Measurements from ENCODE around the gene RAD51B. TPM values are rescaled to one million over a fixed set of nuclear protein-coding genes. Genes with fewer than 3 reads are reported as not detected.

The RAD51B gene
- total and polyA plus RNA-seq, 9 of the 15 experiments (the other 6 are each of a cell fraction or from before 2014, with no cell fraction given) = 8.5 to 17.3 (median 11.3) TPM

DNA sequence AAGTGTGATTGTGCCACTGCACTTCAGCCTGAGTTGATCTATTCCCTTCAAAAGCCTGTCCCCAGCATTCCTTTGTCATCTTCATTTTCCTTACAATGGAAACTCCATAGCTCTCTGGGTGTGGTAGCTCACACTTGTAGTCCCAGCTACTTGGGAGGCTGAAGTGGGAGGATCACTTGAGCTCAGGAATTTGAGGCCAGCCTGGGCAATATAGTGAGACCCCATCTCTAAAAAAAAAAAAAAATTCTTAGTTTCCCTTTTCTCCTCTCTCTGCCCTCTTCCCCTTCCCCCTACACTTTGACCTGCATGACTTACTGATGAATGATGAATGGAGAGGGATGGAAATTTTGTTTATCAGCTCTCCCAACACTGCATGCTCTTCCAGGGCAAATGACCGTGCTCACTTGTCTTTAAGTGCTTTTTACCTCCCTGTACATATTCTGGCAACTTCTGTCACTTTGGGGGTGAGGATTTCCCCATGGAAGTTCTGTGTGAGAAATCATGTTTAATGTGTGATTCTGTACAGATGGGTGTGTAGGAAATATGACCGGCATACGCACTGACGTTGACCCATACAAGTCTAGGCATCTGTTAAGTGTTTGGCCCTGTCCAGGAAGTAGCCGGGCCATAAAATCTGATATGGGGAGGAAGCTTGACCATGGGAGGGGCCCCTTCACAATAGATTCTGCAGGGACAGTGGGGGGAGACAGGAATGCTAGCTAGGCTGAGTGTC is 907.9 kb downstream of the RAD51B start (continued):
- peak; percentile 48 for TF ChIP-seq GABPA (tag; conservative IDR thresholded peaks at IDR 0.05; ENCODE audit: low read depth)
- TF ChIP-seq, protein P1, sequence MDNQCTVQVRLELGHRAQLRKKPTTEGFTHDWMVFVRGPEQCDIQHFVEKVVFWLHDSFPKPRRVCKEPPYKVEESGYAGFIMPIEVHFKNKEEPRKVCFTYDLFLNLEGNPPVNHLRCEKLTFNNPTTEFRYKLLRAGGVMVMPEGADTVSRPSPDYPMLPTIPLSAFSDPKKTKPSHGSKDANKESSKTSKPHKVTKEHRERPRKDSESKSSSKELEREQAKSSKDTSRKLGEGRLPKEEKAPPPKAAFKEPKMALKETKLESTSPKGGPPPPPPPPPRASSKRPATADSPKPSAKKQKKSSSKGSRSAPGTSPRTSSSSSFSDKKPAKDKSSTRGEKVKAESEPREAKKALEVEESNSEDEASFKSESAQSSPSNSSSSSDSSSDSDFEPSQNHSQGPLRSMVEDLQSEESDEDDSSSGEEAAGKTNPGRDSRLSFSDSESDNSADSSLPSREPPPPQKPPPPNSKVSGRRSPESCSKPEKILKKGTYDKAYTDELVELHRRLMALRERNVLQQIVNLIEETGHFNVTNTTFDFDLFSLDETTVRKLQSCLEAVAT (IDR thresholded peaks at IDR 0.05) = no peak
- 0 out of 2 replicates have a peak, but pooled peaks have one; percentile 23 for TF ChIP-seq SMARCE1 (IDR thresholded peaks at IDR 0.05)
- TF ChIP-seq DMBX1 (CRISPR knock-in tag; IDR thresholded peaks at IDR 0.05; ENCODE audit: borderline replicate concordance) = peak; percentile 27; the same call in 1 of the 2 replicates
- TF ChIP-seq NCOA1 (IDR thresholded peaks at IDR 0.05; ENCODE audit: low read depth) = 0 out of 2 replicates have a peak, but pooled peaks have one; percentile 14
- no peak for TF ChIP-seq ZNF79 (CRISPR knock-in tag; IDR thresholded peaks at IDR 0.05; ENCODE audit: low read depth)
- peak; percentile 95 for TF ChIP-seq ZNF121 (CRISPR knock-in tag; conservative IDR thresholded peaks at IDR 0.05)
- TF ChIP-seq CC2D1A (IDR thresholded peaks at IDR 0.05) = peak; percentile 32; the same call in 1 of the 2 replicates
- peak in 1 of 2 experiments; percentile 34; a peak in 1 of 4 replicates for TF ChIP-seq NRF1 (conservative IDR thresholded peaks at IDR 0.05 in 1 of 2, IDR thresholded peaks at IDR 0.05 in 1 of 2)
- no peak for TF ChIP-seq ATF1 (CRISPR knock-in tag; IDR thresholded peaks at IDR 0.05)
- peak; percentile 56 for TF ChIP-seq ATF1 (tag; IDR thresholded peaks at IDR 0.05)
- TF ChIP-seq, protein P2, sequence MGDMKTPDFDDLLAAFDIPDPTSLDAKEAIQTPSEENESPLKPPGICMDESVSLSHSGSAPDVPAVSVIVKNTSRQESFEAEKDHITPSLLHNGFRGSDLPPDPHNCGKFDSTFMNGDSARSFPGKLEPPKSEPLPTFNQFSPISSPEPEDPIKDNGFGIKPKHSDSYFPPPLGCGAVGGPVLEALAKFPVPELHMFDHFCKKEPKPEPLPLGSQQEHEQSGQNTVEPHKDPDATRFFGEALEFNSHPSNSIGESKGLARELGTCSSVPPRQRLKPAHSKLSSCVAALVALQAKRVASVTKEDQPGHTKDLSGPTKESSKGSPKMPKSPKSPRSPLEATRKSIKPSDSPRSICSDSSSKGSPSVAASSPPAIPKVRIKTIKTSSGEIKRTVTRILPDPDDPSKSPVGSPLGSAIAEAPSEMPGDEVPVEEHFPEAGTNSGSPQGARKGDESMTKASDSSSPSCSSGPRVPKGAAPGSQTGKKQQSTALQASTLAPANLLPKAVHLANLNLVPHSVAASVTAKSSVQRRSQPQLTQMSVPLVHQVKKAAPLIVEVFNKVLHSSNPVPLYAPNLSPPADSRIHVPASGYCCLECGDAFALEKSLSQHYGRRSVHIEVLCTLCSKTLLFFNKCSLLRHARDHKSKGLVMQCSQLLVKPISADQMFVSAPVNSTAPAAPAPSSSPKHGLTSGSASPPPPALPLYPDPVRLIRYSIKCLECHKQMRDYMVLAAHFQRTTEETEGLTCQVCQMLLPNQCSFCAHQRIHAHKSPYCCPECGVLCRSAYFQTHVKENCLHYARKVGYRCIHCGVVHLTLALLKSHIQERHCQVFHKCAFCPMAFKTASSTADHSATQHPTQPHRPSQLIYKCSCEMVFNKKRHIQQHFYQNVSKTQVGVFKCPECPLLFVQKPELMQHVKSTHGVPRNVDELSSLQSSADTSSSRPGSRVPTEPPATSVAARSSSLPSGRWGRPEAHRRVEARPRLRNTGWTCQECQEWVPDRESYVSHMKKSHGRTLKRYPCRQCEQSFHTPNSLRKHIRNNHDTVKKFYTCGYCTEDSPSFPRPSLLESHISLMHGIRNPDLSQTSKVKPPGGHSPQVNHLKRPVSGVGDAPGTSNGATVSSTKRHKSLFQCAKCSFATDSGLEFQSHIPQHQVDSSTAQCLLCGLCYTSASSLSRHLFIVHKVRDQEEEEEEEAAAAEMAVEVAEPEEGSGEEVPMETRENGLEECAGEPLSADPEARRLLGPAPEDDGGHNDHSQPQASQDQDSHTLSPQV (IDR thresholded peaks at IDR 0.05) = peak; percentile 46; the same call in 1 of the 2 replicates
- TF ChIP-seq LEF1 (IDR thresholded peaks at IDR 0.05) = 0 out of 2 replicates have a peak, but pooled peaks have one; percentile 51
- TF ChIP-seq RFX5 (IDR thresholded peaks at IDR 0.05; ENCODE audit: low read depth, low read length) = no peak
- TF ChIP-seq, protein P3, sequence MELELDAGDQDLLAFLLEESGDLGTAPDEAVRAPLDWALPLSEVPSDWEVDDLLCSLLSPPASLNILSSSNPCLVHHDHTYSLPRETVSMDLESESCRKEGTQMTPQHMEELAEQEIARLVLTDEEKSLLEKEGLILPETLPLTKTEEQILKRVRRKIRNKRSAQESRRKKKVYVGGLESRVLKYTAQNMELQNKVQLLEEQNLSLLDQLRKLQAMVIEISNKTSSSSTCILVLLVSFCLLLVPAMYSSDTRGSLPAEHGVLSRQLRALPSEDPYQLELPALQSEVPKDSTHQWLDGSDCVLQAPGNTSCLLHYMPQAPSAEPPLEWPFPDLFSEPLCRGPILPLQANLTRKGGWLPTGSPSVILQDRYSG (tag; conservative IDR thresholded peaks at IDR 0.05; ENCODE audit: low read depth) = no peak
- peak; percentile 93 for TF ChIP-seq RBM25 (IDR thresholded peaks at IDR 0.05; ENCODE audit: low read depth, low read length, severe bottlenecking)
- TF ChIP-seq ZNF707 (CRISPR knock-in tag; conservative IDR thresholded peaks at IDR 0.05) = no peak
- 0 out of 2 replicates have a peak, but pooled peaks have one; percentile 27 for TF ChIP-seq L3MBTL2 (IDR thresholded peaks at IDR 0.05)

Measured in K562 (cell line).